ENCODE results near the gene CPNE2.

Gene CPNE2

GRCh38 chr16:57091975-57092785 lies at the start of gene CPNE2:
CPNE2 (plus strand) TSS chr16:57092583; CDS start chr16:57110743, 18,160 bp downstream.
- peaks cover 10% of the 10 kb centered on the region; the same call in 1 of the 2 replicates for H3K4me1 ChIP-seq (ENCODE audit: control insufficient read depth, insufficient read depth, low read length)
- H3K36me3 ChIP-seq (ENCODE audit: control insufficient read depth, insufficient read depth, low read length) = no peaks in the 10 kb centered on the region
- H3K9me3 ChIP-seq (ENCODE audit: control insufficient read depth, insufficient read depth, low read length) = no peaks in the 10 kb centered on the region
- peak within 1 kb of the TSS; percentile 80 for H3K4me3 ChIP-seq (ENCODE audit: low read depth, low read length)
- no peak within 1 kb of the TSS for H3K9ac ChIP-seq (ENCODE audit: low read depth, low read length)
- H3K27me3 ChIP-seq (ENCODE audit: control insufficient read depth, insufficient read depth, low read length) = peaks cover 35% of the 10 kb centered on the region
- H3K27ac ChIP-seq (ENCODE audit: low read depth, low read length) = no peak within 1 kb of the TSS

GRCh38 chr16:57043248-57043647 lies 49.1 kb upstream of the CPNE2 start:
- Histone ChIP-seq H3K27ac (ENCODE audit: low read depth, low read length) (no peak overlapping the region), H3K27me3 (ENCODE audit: control insufficient read depth, insufficient read depth, low read length) (no peaks in the 10 kb centered on the region), H3K4me1 (ENCODE audit: control insufficient read depth, insufficient read depth, low read length) (peaks cover 3% of the 10 kb centered on the region; the same call in 1 of the 2 replicates), H3K36me3 (ENCODE audit: control insufficient read depth, insufficient read depth, low read length) (no peaks in the 10 kb centered on the region), H3K9ac (ENCODE audit: low read depth, low read length) (no peak overlapping the region), H3K9me3 (ENCODE audit: control insufficient read depth, insufficient read depth, low read length) (no peaks in the 10 kb centered on the region), H3K4me3 (ENCODE audit: low read depth, low read length) (no peak overlapping the region)

- H3K36me3 ChIP-seq (ENCODE audit: control insufficient read depth, insufficient read depth, low read length) = no peaks in the 10 kb centered on the region
- no peak overlapping the region for H3K27ac ChIP-seq (ENCODE audit: low read depth, low read length)
Measured at GRCh38 chr16:57044931-57045693, 47.3 kb upstream of the CPNE2 start.

GRCh38 chr16:57045694-57046381 lies 46.5 kb upstream of the CPNE2 start:
- Histone ChIP-seq H3K27ac (ENCODE audit: low read depth, low read length) (no peak overlapping the region), H3K9ac (ENCODE audit: low read depth, low read length) (no peak overlapping the region), H3K4me3 (ENCODE audit: low read depth, low read length) (no peak overlapping the region), H3K27me3 (ENCODE audit: control insufficient read depth, insufficient read depth, low read length) (no peaks in the 10 kb centered on the region), H3K4me1 (ENCODE audit: control insufficient read depth, insufficient read depth, low read length) (peaks cover 3% of the 10 kb centered on the region; the same call in 1 of the 2 replicates), H3K9me3 (ENCODE audit: control insufficient read depth, insufficient read depth, low read length) (no peaks in the 10 kb centered on the region), H3K36me3 (ENCODE audit: control insufficient read depth, insufficient read depth, low read length) (no peaks in the 10 kb centered on the region)

More at GRCh38 chr16:57044931-57045693, 47.3 kb upstream of the CPNE2 start:
- H3K9me3 ChIP-seq (ENCODE audit: control insufficient read depth, insufficient read depth, low read length) = no peaks in the 10 kb centered on the region
- no peak overlapping the region for H3K9ac ChIP-seq (ENCODE audit: low read depth, low read length)
- peaks cover 3% of the 10 kb centered on the region; the same call in 1 of the 2 replicates for H3K4me1 ChIP-seq (ENCODE audit: control insufficient read depth, insufficient read depth, low read length)
- no peaks in the 10 kb centered on the region for H3K27me3 ChIP-seq (ENCODE audit: control insufficient read depth, insufficient read depth, low read length)
- H3K4me3 ChIP-seq (ENCODE audit: low read depth, low read length) = no peak overlapping the region

GRCh38 chr16:57048095-57048494 lies 44.3 kb upstream of the CPNE2 start:
- Histone ChIP-seq H3K27ac (ENCODE audit: low read depth, low read length) (no peak overlapping the region), H3K4me1 (ENCODE audit: control insufficient read depth, insufficient read depth, low read length) (peaks cover 3% of the 10 kb centered on the region; the same call in 1 of the 2 replicates)

GRCh38 chr16:57049678-57050077 lies 42.7 kb upstream of the CPNE2 start:
- no peak overlapping the region for H3K9ac ChIP-seq (ENCODE audit: low read depth, low read length)
- H3K36me3 ChIP-seq (ENCODE audit: control insufficient read depth, insufficient read depth, low read length) = no peaks in the 10 kb centered on the region
- no peaks in the 10 kb centered on the region for H3K27me3 ChIP-seq (ENCODE audit: control insufficient read depth, insufficient read depth, low read length)
- no peak overlapping the region for H3K4me3 ChIP-seq (ENCODE audit: low read depth, low read length)
- H3K9me3 ChIP-seq (ENCODE audit: control insufficient read depth, insufficient read depth, low read length) = no peaks in the 10 kb centered on the region
- H3K4me1 ChIP-seq (ENCODE audit: control insufficient read depth, insufficient read depth, low read length) = peaks cover 3% of the 10 kb centered on the region; the same call in 1 of the 2 replicates
- H3K27ac ChIP-seq (ENCODE audit: low read depth, low read length) = no peak overlapping the region

More at GRCh38 chr16:57048095-57048494, 44.3 kb upstream of the CPNE2 start:
- H3K36me3 ChIP-seq (ENCODE audit: control insufficient read depth, insufficient read depth, low read length) = no peaks in the 10 kb centered on the region
- no peaks in the 10 kb centered on the region for H3K9me3 ChIP-seq (ENCODE audit: control insufficient read depth, insufficient read depth, low read length)
- H3K4me3 ChIP-seq (ENCODE audit: low read depth, low read length) = no peak overlapping the region
- no peak overlapping the region for H3K9ac ChIP-seq (ENCODE audit: low read depth, low read length)
- H3K27me3 ChIP-seq (ENCODE audit: control insufficient read depth, insufficient read depth, low read length) = no peaks in the 10 kb centered on the region

- Histone ChIP-seq H3K36me3 (ENCODE audit: control insufficient read depth, insufficient read depth, low read length) (no peaks in the 10 kb centered on the region), H3K4me1 (ENCODE audit: control insufficient read depth, insufficient read depth, low read length) (peaks cover 5% of the 10 kb centered on the region; the same call in 1 of the 2 replicates), H3K9ac (ENCODE audit: low read depth, low read length) (no peak overlapping the region), H3K27ac (ENCODE audit: low read depth, low read length) (no peak overlapping the region), H3K27me3 (ENCODE audit: control insufficient read depth, insufficient read depth, low read length) (no peaks in the 10 kb centered on the region), H3K9me3 (ENCODE audit: control insufficient read depth, insufficient read depth, low read length) (no peaks in the 10 kb centered on the region), H3K4me3 (ENCODE audit: low read depth, low read length) (no peak overlapping the region)
Measured at GRCh38 chr16:57051696-57052228, 40.6 kb upstream of the CPNE2 start.

GRCh38 chr16:57053206-57053605 lies 39.2 kb upstream of the CPNE2 start:
- Histone ChIP-seq H3K9ac (ENCODE audit: low read depth, low read length) (no peak overlapping the region), H3K9me3 (ENCODE audit: control insufficient read depth, insufficient read depth, low read length) (no peaks in the 10 kb centered on the region), H3K27ac (ENCODE audit: low read depth, low read length) (no peak overlapping the region), H3K4me1 (ENCODE audit: control insufficient read depth, insufficient read depth, low read length) (peaks cover 5% of the 10 kb centered on the region; the same call in 1 of the 2 replicates), H3K36me3 (ENCODE audit: control insufficient read depth, insufficient read depth, low read length) (no peaks in the 10 kb centered on the region), H3K27me3 (ENCODE audit: control insufficient read depth, insufficient read depth, low read length) (no peaks in the 10 kb centered on the region), H3K4me3 (ENCODE audit: low read depth, low read length) (no peak overlapping the region)

- H3K4me3 ChIP-seq (ENCODE audit: low read depth, low read length) = no peak overlapping the region
- no peaks in the 10 kb centered on the region for H3K9me3 ChIP-seq (ENCODE audit: control insufficient read depth, insufficient read depth, low read length)
- H3K9ac ChIP-seq (ENCODE audit: low read depth, low read length) = no peak overlapping the region
- peaks cover 5% of the 10 kb centered on the region; the same call in 1 of the 2 replicates for H3K4me1 ChIP-seq (ENCODE audit: control insufficient read depth, insufficient read depth, low read length)
- no peak overlapping the region for H3K27ac ChIP-seq (ENCODE audit: low read depth, low read length)
- no peaks in the 10 kb centered on the region for H3K36me3 ChIP-seq (ENCODE audit: control insufficient read depth, insufficient read depth, low read length)
- H3K27me3 ChIP-seq (ENCODE audit: control insufficient read depth, insufficient read depth, low read length) = no peaks in the 10 kb centered on the region
Measured at GRCh38 chr16:57054338-57054737, 38.0 kb upstream of the CPNE2 start.

- H3K36me3 ChIP-seq (ENCODE audit: control insufficient read depth, insufficient read depth, low read length) = no peaks in the 10 kb centered on the region
- no peak overlapping the region for H3K4me3 ChIP-seq (ENCODE audit: low read depth, low read length)
- H3K27ac ChIP-seq (ENCODE audit: low read depth, low read length) = no peak overlapping the region
- H3K27me3 ChIP-seq (ENCODE audit: control insufficient read depth, insufficient read depth, low read length) = no peaks in the 10 kb centered on the region
- peaks cover 5% of the 10 kb centered on the region; the same call in 1 of the 2 replicates for H3K4me1 ChIP-seq (ENCODE audit: control insufficient read depth, insufficient read depth, low read length)
- H3K9ac ChIP-seq (ENCODE audit: low read depth, low read length) = no peak overlapping the region
- no peaks in the 10 kb centered on the region for H3K9me3 ChIP-seq (ENCODE audit: control insufficient read depth, insufficient read depth, low read length)
Measured at GRCh38 chr16:57054771-57055170, 37.6 kb upstream of the CPNE2 start.
